HEK293 (cell line): ENCODE measurements around the gene ZNF783.

Experiments used
- ZNF169 ChIP-seq: fragments of 450-650 bp; formaldehyde crosslinking; IDR thresholded peaks from 2 replicates; pipeline ENCODE4 v1.5.1; 2016; ENCODE audit warnings: missing biosample characterization, missing genetic modification characterization
- ZNF24 ChIP-seq: fragments of 450-650 bp; formaldehyde crosslinking; IDR thresholded peaks from 2 replicates; pipeline ENCODE4 v1.5.1; 2016; ENCODE audit warnings: missing biosample characterization, missing genetic modification characterization

- no peak for TF ChIP-seq ZNF169
- TF ChIP-seq ZNF24 = no peak
These were observed 49.1 kb downstream of the ZNF783 start for GRCh38 chr7:149310990-149311573.
